ENCODE measurements around the gene AURKAIP1.

DNA sequence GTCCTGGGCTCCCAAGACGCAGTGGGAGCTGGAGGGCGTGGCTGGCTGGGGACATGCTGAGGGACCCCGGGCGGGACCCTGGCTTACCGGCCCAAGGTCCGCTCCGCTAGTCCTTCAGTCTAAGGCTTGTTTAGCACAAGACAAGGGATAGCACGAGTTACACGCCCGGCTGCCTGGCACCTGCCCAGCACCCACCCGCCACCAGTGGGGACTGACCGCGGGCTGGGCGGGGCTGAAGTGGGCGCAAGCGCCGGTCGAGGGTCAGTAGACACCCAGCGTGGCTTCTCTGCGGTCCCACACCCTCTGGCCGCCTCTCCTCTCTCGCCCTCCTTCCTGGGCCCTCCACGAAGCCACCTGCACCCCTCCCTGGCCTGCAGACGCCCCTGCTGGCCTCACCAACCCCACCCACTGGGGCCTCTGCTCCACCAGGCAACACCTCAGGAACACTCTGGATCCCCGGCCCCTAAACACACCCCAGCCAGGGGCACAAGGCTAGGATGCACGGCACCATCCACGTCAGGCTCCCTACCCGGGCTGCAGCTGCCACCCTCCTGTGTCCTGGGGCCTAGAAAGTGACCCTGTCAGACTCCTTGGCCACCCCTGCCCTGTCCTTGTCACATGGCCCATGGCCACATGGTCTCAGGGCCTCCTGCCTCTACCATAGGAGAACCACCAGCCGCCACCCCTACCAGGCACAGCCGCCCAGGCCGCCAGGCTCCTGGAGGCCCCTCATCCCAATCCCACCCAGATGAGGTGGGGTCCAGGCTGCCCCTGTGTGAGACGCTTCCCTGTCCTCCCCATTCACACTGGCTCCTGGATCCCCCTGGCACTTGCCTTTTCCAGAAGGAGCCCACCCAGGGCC is 37.8 kb downstream of the AURKAIP1 start:
- TF ChIP-seq, protein P1, sequence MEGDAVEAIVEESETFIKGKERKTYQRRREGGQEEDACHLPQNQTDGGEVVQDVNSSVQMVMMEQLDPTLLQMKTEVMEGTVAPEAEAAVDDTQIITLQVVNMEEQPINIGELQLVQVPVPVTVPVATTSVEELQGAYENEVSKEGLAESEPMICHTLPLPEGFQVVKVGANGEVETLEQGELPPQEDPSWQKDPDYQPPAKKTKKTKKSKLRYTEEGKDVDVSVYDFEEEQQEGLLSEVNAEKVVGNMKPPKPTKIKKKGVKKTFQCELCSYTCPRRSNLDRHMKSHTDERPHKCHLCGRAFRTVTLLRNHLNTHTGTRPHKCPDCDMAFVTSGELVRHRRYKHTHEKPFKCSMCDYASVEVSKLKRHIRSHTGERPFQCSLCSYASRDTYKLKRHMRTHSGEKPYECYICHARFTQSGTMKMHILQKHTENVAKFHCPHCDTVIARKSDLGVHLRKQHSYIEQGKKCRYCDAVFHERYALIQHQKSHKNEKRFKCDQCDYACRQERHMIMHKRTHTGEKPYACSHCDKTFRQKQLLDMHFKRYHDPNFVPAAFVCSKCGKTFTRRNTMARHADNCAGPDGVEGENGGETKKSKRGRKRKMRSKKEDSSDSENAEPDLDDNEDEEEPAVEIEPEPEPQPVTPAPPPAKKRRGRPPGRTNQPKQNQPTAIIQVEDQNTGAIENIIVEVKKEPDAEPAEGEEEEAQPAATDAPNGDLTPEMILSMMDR (IDR thresholded peaks at IDR 0.05; ENCODE audit: borderline replicate concordance, extremely low read depth, low read length, poor library complexity, severe bottlenecking), result no peak
- no peak for TF ChIP-seq EZH2 (IDR thresholded peaks at IDR 0.05; ENCODE audit: borderline replicate concordance, low read depth, low read length, severe bottlenecking)
